HTR-8/SVneo (cell line): ENCODE data around the gene CARMIL3.
A peak's percentile ranks its signal among the peaks of the same experiment; 100 is the strongest.
"Not testable (repeated sequence)": the region's sequence is repeated elsewhere in the genome, so short reads cannot be mapped to it uniquely, and the experiment has no call there.

Experiments
- DNase-seq: peaks from one replicate; pipeline ENCODE4 v3.0.0; 2011; ENCODE audit warnings: low spot score, mixed read lengths; ENCODE audit not compliant: insufficient read length
- FAIRE-seq: peaks from 2 replicates; lab custom pipeline; 2011; peaks lifted over from hg19 to GRCh38; lab: Jason Lieb, UNC

Gene CARMIL3, protein sequence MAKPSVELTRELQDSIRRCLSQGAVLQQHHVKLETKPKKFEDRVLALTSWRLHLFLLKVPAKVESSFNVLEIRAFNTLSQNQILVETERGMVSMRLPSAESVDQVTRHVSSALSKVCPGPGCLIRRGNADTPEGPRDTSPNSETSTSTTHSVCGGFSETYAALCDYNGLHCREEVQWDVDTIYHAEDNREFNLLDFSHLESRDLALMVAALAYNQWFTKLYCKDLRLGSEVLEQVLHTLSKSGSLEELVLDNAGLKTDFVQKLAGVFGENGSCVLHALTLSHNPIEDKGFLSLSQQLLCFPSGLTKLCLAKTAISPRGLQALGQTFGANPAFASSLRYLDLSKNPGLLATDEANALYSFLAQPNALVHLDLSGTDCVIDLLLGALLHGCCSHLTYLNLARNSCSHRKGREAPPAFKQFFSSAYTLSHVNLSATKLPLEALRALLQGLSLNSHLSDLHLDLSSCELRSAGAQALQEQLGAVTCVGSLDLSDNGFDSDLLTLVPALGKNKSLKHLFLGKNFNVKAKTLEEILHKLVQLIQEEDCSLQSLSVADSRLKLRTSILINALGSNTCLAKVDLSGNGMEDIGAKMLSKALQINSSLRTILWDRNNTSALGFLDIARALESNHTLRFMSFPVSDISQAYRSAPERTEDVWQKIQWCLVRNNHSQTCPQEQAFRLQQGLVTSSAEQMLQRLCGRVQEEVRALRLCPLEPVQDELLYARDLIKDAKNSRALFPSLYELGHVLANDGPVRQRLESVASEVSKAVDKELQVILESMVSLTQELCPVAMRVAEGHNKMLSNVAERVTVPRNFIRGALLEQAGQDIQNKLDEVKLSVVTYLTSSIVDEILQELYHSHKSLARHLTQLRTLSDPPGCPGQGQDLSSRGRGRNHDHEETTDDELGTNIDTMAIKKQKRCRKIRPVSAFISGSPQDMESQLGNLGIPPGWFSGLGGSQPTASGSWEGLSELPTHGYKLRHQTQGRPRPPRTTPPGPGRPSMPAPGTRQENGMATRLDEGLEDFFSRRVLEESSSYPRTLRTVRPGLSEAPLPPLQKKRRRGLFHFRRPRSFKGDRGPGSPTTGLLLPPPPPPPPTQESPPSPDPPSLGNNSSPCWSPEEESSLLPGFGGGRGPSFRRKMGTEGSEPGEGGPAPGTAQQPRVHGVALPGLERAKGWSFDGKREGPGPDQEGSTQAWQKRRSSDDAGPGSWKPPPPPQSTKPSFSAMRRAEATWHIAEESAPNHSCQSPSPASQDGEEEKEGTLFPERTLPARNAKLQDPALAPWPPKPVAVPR (N-terminal part only)

DNA sequence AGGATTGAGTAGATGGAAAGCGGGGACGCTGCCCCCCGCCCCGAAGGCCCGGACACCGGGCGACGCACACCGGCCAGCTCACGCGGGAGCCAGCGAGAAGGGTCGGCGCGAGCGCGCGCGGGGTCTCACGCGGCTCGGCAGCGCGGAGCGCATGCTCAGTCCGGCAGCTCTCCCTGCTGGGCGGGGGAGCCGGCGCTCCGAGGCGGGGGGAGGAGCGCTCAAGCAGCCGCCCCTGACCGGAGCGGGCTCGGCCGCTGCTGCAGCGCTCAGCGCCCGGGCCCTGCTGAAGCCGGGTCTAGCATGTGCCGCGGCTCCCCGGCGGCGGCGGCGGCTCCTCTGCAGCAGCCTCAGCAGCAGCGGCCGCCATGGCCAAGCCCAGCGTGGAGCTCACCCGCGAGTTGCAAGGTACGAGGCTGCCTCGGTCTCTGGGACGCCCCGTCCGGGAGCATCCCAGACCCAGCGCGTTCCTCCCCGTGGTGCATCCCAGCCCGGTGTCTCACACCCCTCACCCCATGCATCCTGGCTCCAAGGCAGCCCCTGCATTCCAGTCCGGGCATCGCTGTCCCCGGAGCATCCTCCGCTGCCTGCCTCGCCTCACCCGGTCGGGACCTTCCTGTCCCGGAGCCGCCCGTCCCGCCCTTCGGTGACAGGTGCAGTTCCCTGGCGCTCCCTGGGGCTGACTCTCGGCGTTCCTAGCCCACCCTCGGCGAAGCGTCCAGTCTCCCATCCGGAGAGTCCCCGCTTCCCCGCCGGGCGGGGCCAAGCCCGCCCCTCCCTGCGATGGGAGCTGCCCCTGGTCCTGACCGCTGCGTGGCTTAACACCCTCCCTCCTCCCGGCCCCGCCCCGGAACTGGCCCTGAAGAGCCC, at the start of gene CARMIL3:
Gene CARMIL3, plus strand, starts transcription at position 221 of the 867 bp plus-strand sequence. Its CDS starts 145 bp downstream, at position 366.
- DNase-seq (peak; percentile 39), FAIRE-seq (no peak)

DNA sequence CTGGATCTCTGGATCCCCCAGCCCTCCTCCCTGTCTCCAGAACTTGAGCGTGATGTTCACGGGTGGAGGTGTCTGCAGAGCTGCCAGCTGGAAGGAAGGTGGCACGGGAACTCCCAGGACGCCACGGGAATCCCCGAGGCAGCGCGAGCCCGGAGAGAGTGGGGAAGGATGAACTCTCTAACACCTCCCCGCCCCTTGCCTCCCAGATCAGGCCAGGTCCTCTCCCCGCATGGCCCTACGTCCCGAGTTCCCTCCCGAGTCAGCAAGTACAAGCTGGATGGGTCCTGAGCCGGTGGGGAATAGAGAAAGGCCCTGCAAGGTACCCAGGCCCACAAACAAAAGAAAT, 45.4 kb upstream of the CARMIL3 start:
- not testable (repeated sequence) for DNase-seq, FAIRE-seq

DNA sequence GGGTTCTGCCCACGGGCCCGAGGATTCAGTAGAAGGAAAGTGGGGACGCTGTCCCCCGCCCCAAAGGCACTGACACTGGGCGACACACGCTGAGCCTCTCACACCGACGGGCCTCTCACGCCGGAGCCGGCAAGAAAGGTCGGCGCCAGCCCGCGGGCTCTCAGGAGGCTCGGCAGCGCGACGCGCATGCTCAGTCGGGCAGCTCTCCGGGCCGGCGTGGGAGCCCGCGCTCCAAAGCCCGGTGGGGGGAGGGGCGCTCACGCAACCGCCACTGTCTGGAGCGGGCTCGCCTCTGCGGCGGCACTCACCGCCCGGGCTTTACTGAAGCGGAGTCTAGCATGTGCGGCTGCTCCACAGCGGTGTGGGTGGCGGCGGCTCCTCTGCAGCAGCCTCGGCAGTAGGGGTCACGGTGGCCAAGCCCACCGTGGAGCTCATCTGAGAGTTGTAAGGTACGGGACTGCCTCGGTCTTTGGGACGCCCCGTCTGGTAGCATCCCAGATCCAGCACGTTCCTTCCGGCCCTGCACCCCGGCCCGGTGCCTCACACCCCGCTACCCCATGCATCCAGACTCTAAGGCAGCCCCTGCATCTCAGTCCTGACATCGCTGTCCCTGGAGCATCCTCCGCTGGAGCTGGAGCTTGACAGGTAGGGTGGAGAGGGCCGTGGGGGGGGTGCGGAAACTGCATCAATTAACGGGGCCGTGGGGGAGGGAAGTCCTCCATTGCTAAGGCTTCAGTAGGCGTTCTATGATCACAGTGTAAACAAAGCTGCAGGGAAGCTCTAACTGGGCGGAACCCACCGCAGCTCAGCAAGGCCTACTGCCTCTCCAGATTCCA, 44.8 kb upstream of the CARMIL3 start:
- not testable (repeated sequence) for DNase-seq, FAIRE-seq

DNA sequence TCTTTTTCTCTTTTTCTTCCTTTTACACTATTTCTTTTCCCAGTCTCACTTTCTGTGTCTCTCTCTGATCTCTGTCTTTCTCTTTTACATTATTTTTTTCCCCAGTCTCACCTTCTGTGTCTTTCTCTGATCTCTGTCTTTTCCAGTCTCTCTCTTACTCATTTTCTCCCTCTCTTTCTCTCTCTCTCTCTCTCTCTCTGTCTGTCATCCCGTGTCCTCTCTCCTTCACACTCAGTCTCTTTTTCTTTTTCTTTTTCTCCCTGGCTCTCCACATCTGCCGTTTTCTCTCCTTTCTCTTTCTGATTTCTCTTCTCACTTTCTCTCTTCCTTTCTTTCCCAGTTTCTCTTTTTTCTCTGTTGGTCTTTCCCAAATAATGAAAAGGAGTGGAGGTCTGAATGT, 40.8 kb upstream of the CARMIL3 start:
- FAIRE-seq: no peak
- DNase-seq: no peak

DNA sequence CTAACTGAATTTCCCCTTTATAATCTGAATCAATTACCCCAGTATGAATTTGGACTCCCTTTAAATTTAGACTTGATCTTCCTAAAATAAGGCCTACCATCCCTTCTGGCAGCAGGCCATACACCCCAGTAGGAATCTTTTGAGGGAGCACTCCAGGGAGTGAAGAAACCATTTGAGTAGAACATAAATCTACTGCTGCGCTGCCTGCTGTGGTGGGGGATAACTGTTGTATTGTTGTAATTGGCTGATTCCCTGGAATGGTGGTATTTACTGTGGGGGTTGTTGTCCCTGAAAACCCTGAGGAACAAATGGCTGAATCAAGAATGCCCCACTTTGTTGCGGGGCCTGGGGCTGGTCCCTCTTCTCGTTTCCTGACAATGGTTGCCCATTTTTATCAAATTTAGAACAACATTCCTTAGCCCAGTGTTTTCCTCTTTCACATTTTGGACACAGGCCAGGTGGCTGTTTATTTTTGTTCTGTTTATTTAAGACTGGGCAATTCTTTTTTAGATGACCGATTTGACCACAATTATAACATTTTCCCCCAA, 39.0 kb upstream of the CARMIL3 start:
- DNase-seq, FAIRE-seq: not testable (repeated sequence)

DNA sequence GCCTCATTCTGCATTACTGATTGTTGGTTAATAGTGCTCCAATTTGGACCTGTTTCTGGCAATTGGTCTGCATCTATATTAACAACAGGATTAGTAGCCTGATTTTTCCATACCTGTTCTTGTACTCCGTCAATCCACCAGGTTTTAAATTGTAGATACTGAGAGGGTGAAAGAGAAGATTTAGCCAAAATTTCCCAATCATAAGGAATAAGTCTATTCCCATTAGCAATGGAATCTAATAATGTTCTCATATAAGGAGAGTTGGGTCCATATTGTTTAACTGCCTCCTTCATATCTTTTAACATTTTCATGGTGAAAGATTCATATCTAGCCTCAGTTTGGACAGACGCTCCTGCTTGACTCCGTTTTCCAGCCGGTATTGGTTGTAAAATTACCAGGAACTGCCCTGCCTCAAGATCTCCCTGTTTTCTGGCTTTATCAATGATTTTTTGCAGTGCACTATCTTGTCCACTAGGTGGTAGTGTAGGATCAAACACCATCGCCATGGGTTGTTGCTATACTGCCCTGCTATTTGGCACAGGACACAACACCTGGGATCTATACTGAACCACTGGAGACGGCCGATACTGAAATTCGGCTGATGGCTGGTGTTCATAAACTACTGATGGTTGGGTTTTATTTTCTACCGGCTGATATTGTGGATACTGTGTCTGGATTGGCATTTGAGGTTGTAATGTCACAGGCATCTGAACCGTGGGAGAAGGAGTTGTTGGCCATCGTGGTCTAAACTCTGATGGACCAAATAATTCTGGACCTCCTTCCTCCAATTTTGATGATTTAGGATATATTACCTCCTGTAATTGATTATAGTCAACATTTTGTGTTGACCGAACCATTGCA, 37.9 kb upstream of the CARMIL3 start:
- no peak for FAIRE-seq

DNA sequence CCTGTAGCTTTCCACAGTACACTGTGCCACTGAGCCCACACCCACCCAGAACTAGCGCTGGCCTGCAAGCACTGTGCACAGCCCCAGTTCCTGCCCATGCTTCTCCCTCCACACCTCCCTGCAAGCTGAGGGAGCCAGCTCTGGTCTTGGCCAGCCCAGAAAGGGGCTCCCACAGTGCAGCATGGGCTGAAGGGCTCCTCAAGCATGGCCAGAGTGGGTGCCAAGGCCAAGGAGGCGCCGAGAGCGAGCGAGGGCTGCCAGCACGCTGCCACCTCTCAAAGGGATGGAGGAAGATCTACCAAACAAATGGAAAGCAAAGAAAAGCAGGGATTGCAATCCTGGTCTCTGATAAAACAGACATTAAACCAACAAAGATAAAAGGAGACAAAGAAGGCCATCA, 36.1 kb upstream of the CARMIL3 start:
- FAIRE-seq, DNase-seq: not testable (repeated sequence)

More for the DNA sequence above, 37.9 kb upstream of the CARMIL3 start:
- peak; percentile 47 for DNase-seq

DNA sequence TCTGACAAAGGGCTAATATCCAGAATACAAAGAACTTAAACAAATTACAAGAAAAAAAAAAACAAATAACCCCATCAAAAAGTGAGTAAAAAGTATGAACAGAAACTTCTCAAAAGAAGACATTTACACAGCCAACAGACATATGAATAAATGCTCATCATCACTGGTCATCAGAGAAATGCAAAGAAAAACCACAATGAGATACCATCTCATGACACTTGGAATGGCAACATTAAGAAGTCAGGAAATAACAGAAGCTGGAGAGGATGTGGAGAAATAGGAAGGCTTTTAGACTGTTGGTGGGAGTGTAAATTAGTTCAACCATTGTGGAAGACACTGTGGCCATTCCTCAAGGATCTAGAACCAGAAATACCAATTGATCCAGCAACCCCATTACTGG, 32.8 kb upstream of the CARMIL3 start:
- DNase-seq, FAIRE-seq: not testable (repeated sequence)

DNA sequence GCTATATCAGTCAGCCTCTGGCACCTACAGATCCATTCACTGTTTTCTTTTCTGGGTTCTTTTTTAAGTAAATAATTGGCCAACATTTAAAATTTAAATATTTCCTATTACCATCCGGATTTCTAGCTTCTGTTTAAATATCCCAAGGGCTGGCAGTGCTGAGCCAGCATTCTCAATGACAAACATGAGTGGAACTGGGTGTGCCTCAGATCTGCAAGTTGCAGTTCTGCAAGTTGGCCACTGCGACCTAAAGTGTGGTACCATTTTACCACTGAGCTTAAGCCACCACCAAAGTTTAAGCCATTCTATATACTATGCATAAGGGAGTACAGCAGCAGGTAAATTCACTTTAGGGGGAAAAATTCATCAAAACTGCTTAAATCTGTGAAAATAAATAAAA, 31.9 kb upstream of the CARMIL3 start:
- DNase-seq, FAIRE-seq: not testable (repeated sequence)

DNA sequence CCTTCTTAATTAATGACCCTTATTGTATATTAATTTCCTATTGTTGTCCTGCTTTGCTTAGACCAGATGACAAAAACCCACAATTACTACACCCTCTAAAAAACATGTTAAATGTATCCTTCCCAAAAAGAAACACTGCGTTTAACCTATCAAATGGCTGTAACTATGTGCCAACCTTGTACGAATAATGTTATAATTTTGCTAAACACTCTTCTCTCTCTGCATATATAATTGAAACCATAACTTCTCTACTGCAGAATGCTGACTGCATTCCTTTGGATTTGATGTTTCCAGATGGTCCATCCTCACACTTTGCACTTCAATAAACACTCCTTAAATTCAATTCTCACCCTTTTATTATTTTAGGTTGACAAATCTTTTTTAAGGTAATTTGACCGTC, 31.3 kb upstream of the CARMIL3 start:
- not testable (repeated sequence) for DNase-seq, FAIRE-seq

DNA sequence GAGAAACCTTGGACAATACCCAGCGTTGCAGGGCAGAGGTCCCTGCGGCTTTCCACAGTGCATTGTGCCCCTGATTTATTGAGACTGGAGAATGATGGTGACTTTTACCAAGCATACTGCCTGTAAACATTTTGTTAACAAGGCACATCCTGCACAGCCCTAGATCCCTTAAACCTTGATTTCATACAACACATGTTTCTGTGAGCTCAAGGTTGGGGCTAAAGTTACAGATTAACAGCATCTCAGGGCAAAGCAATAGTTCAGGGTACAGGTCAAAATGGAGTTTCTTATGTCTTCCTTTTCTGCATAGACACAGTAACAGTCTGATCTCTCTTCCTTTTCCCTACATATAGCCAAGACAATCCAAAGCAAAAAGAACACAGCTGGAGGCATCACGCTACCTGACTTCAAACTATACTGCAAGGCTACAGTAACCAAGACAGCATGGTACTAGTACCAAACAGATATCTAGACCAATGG, 26.8 kb upstream of the CARMIL3 start:
- not testable (repeated sequence) for FAIRE-seq, DNase-seq

DNA sequence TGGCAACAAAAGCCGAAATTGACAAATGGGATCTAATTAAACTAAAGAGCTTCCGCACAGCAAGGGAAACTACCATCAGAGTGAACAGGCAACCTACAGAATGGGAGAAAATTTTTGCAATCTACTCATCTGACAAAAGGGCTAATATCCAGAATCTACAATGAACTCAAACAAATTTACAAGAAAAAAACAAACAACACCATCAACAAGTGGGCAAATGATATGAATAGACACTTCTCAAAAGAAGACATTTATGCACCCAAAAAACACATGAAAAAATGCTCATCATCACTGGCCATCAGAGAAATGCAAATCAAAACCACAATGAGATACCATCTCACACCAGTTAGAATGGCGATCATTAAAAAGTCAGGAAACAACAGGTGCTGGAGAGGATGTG, 22.1 kb upstream of the CARMIL3 start:
- DNase-seq, FAIRE-seq: not testable (repeated sequence)

DNA sequence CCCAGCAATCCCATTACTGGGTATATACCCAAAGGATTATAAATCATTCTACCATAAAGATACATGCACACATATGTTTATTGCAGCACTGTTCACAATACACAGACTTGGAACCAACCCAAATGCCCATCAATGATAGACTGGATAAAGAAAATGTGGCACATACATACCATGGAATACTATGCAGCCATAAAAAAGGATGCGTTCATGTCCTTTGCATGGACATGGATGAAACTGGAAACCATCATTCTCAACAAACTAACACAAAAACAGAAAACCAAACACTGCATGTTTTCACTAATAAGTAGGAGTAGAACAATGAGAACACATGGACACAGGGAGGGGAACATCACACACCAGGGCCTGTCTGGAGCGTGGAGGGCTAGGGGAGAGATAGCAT, 20.5 kb upstream of the CARMIL3 start:
- DNase-seq, FAIRE-seq: not testable (repeated sequence)

DNA sequence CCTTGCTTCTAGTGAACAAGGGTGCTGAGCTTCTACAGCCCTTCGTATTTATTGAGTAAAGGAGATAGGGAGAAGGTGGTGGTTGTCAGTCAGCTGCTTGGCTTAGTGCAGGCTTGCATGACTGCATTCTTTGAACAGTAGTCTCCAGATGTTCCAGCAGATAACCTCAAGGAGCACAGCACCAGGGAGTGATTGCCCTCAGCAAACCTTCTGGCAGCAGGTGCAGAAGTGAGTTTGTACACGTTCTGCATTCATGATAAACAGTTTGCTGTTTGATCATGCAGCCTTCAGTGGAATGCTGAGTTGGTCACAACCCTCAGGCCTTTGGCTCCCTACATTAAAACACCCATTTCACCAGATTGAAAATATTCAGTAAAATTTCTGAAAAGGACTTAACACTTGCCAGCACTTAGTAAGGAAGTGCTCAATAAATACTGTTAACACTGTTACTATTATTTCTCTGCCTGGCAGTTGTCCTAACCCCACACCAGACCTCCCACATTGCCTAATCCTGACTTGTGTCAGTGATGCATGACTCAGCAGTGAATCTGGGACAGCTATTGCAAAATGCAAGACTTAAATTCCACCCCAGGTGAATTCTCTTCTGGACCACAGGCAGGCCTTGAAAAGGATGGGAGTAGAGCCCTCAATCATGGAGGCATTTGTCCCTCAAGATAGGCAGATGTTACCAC, 18.9 kb upstream of the CARMIL3 start:
- no peak for FAIRE-seq
- DNase-seq: no peak

DNA sequence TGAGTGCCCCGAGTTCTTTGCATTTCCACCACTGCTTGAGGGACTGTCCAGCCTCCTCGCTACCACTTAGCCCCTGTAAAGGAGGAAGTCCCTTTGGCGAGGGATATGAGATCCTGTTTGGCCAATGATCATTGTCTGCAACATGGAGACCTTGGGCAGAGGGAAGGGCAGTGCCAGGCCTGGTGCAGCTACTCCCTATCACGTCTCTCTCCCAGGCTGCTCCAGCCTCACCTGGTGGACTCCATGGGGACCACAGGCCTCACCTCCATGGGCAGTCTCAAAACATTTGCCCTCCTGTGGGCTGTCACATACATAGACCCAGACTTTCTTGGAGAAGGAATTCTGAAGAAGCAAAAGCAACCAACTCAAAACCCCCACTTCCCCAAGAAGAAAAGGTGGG, 16.0 kb upstream of the CARMIL3 start:
- FAIRE-seq, DNase-seq: not testable (repeated sequence)
